Stimulated activated CD4-positive, alpha-beta T cell treated with anti-CD3 and anti-CD28 coated beads, Interleukin-2, amount 100 ng/mL, for 48 hours (primary cell): ENCODE measurements around the gene OR2AE1.
"Not testable (repeated sequence)": the region's sequence is repeated elsewhere in the genome, so short reads cannot be mapped to it uniquely, and the experiment has no call there.

ENCODE experiments used
- DNase-seq, 2 donors: peaks; one replicate each; pipeline ENCODE4 v3.0.0-alpha.2; 2020

OR2AE1 gene, protein sequence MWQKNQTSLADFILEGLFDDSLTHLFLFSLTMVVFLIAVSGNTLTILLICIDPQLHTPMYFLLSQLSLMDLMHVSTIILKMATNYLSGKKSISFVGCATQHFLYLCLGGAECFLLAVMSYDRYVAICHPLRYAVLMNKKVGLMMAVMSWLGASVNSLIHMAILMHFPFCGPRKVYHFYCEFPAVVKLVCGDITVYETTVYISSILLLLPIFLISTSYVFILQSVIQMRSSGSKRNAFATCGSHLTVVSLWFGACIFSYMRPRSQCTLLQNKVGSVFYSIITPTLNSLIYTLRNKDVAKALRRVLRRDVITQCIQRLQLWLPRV

DNA sequence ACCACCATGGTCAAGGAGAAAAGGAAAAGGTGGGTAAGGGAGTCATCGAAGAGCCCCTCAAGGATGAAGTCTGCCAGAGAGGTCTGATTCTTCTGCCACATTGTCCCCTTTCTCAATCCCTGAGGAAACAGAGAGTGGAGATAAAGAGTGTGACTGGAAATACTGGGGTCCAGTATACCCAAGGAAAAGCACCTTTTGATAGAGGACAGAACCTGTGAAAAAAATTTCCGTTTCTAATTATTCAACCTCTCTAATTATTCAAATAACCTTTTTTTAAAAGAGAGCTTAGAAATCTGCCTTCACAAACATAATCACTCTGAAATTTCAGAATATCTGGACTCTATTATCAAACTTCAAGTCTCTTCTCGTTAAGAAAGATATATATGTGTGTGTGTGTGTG, at the start of gene OR2AE1:
TSS of gene OR2AE1 (minus strand) at position 101 of the 400 bp plus-strand sequence. CDS start at position 101, 0 bp downstream.
- DNase-seq, result no peak

DNA sequence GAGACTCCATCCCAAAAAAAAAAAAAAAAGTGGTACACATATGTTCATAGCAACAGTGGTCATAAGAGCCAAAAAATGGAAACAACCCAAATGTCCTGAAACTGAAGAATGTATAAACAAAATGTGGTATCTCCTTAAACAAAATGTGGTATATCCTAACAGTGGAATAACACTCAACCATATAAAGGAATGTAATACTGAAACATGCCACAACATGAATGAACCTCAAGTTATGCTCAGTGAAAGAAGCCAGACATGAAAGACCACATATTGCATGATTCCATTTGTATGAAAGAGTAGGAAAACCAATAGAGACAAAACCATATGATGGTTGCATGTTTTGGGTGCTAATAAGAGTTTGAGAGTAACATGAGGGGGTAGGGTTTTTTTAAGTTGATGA, 49.5 kb upstream of the OR2AE1 start:
- DNase-seq, result no peak

DNA sequence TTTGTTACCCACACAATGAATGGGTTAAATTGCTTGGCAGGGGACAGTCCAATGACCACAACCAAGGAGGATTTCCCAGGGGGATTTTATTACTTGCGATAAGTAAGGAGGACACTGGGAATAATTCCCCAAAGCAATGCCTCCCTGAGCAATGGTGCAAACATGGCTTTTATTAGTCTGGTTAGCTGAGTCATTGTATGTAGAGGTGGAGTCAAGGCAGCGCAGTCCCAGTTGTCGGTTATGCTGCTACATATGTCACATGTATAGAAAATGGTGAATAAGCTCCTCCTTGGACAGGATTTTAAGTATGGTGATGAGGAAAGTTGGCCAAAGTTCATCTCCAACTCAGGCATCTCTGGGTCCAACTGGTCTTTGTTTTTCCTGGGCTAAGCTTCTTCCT, 46.4 kb upstream of the OR2AE1 start:
- no peak for DNase-seq

DNA sequence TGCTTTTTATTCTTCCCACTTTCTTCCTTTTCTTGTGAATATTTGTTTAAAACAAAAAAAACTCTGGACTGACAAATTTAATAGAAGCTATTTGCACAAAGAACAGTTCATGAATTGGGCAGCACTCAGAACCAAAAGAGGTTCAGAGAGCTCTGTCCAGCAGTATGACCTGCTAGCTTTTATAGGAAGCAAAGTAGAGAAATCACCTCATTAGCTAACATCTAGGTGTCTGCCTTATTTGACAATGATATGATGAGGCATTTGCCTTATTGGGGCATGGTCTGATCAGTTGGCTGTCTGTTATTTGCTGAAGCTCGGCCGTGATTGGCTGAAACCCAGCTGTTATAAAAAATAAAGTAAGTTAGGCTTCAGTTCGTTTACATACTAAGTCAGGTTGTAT, 43.3 kb upstream of the OR2AE1 start:
- DNase-seq, result no peak

DNA sequence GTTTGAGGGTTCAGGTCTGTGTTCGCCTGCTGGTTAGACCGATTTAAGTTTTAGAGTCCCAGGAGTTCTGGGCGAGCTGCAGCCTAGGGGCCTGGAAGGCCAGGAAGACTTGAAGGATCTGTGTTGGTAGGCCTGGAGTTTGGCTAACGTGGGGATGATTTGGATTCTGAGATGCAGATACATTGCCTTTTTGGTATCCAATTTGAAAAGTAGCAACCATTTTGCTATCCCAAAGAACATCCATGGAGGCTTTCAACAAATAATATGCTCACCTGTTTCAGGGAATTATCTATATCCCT, 42.9 kb upstream of the OR2AE1 start:
- no peak for DNase-seq

DNA sequence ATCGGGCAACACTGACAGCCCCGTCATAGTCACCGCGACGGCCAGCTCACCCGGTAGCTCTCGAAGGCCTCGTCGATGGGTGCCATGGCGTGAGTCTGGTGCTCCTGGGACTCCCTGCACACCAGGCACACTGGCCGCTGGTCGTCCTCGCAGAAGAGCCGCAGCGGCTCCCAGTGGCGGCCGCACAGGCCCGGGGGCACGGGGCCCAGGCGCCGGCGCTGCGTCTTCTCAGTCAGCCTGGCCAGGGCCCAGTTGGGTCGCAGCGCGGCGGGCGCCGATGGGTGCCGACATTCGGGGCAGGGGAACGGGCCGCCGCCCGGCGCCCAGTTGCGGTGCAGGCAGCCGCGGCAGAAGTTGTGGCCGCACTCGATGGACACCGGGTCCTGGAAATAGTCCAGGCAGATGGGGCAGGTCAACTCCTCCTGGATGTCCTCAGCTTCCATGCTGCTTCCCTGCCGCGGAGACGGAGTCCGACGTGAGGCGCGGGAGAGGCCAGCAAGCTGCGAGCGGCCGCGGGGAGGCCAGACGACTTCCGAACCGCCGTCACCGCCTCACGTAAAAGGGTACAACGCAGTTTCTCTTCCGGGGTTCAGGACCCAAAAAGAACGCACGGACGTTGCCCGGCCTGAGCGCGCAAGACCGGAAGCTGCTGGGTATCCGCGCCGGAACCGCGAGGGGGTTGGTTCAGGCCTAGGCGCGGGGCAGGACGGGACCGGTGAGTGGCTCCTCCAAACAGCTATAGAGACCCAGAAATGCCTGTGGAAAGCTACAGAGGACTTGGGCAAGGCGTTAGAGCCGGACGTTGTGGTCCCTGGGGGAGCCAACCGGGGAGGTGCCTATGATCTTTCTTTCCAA, 42.4 kb upstream of the OR2AE1 start, which contains the start of gene TRIM4:
TSS of gene TRIM4 (minus strand) at position 572 of the 855 bp plus-strand sequence. CDS start at position 443, 129 bp downstream.
- peak; percentile 85 to 87 for DNase-seq

DNA sequence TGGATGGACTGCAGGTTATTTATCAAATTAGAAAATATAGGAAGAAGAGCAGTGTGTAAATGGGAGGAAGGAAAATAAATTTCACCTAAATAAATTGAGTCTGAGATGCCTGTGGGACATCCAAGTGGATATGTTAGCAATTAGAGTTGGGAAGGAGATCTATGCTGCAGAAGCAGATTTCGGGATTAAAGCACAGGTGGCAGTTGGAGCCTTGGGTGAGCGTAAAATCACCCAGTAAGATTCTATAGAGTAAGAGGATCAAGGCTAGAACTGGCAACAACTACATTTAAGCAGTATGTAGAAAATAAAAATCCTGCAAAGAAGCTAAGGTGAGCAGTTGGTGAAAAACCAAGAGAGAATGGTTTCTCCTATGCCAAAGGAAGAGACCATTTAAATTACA, 34.1 kb upstream of the OR2AE1 start:
- no peak for DNase-seq

DNA sequence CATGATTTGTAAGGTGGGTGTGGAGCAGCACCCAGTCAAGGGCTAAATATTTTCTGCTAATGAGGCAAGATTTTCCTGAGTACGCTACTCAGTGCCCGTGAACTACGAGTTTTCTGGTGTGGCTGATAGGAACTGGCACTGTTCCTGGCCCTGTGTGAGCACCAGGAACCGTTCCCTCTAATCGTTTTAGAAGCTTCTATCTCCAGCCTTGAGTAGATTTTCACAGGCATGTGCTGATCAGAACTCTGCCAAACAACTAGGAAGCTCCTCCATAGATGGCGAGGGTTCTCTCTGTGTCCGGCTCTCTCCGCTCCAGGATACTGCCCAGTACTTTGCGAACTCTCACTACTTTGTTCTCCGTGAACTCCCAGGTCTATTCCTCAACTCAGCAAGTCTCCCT, 24.7 kb upstream of the OR2AE1 start:
- no peak for DNase-seq

DNA sequence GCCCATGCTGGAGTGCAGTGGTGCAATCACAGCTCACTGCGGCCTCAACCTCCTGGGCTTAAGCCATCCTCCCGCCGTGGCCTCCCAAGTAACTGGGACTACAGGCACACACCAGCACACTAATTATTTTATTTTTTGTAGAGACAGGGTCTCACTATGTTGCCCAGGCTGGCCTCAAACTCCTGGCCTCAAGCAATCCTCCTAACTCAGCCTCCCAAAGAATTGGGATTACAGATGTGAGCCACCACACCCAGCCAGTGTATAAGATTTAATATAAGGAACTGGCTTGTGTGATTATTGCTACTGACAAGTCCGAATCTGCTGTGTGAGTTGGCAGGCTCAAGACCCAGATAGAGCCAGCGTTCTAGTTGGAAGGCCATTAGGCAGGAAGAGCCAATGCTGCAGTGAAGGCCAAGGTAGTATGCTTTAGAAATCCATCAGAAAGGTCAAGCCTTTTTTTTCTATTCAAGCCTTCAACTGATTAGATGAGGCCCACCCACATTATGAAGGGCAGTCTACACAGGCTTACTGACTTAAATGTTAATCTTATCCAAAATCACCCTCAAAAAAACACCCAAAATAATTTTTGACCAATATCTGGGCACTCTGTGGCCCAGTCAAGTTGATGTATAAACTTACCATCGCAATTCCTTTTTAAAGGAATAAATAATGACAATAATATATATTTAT, 23.1 kb upstream of the OR2AE1 start:
- DNase-seq, result no peak

DNA sequence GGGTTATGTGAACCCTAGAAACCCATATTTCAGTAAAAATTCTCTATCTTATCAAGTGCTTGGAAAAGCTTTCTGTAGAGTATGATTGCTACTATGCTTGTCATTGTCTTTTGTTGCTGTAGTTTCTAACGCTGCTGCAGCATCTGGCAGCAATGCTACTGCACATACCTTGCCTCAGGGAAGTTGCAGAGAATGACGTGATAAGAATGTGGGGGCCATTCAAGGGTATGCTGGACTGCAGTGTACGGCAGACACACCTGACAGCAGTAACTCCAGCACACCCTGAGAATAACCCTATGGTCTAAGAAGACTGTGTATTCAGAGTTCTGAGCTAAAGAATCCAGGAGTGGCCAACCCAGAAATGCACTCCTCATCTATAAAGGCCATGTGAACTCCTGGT, 22.0 kb upstream of the OR2AE1 start:
- no peak for DNase-seq

DNA sequence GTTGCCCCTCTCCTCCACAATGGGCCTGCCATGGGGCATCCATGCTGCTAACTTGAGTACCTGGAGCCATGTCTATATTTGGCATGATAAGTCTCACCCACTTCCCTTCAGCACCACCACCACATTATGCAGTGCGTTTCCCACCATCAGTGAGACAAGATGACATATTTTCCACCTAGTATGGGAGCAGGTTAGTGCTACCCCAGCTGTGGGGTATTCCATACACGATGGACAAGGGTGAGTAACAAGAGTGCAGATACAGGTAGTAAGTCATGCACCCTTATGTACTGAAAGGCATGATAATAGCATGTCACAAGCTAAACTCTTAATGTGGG, 21.2 kb upstream of the OR2AE1 start:
- no peak for DNase-seq

DNA sequence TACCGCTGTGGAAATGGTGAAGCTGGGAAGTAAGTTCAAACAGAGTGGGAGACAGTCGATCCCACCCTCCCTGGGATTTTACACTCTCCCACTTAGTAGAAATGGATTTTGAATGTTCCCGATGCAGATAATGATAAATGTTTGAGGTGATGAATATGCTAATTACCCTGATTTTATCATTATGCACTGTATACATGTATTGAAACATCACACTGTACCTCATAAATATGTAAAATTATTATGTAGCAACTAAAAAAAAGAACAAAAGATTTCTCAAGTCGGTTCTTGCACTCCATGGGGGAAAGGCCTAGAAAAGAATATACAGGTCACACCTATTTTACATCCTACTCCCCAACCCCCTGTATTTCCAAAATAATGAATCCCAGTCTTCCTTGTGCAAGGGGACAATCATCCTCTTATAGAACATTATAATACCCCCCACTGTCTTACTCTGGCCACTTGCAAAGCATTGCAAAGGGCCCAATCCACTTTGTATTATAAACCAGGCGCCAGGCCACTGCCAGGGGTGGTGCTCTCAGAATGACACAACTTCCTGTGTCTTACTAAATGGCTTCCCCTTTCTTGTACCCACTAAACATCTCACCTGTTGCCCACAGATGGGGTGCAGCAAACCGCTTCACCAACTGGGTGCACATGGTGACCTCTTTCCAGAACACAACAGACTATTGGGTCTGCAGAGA, 20.6 kb upstream of the OR2AE1 start:
- DNase-seq, result no peak

DNA sequence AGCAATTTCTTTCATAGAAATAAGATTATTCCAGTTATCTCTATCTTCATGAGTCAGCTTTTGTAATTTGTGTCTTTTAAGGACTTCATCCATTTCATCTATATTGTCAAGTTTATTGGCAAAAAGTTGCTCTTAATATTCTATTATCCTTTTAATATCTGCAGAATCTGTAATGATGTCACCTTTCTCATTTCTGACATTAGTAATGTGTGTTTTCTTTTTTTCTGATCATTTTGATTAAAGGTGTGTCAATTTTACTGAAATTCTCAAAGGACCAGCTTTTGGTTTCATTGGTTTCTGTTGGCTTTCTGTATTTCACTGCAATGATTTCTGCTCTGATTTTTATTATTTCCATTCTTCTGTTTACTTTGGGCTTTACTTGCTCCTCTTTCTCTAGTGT, 17.9 kb upstream of the OR2AE1 start:
- DNase-seq, result no peak

DNA sequence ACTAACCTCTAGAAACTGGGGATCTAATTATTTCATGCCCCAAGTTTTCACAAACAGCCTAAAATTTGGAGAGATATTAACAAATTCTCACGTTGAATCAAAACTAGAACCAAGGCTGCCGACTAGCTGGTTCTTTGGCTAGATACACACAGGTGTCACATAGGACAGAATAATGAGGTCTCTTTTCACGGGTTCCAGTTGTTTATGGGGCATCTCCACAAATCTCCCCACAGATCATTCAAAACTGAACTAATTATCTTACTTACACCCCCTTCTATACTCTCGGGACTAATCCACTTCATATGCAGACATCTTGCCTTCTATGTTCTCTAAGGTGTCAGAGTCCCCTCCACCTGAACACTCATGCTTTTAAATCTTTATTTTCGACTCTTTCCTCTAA, 16.4 kb upstream of the OR2AE1 start:
- DNase-seq, result no peak

DNA sequence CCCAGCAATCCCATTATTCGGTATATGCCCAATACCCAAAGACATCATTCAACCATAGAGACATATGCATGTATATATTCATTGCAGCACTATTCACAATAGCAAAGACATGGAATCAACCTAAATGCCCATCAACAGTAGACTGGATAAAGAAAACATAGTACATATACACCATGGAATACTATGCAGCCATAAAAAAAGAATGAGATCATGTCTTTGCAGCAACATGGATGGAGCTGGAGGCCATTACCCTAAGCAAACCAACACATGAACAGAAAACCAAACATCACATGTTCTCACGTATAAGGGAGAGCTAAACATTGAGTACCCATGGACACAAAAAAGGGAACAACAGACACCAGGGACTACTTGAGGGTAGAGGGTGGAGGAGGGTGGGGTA, 13.5 kb upstream of the OR2AE1 start:
- not testable (repeated sequence) for DNase-seq

DNA sequence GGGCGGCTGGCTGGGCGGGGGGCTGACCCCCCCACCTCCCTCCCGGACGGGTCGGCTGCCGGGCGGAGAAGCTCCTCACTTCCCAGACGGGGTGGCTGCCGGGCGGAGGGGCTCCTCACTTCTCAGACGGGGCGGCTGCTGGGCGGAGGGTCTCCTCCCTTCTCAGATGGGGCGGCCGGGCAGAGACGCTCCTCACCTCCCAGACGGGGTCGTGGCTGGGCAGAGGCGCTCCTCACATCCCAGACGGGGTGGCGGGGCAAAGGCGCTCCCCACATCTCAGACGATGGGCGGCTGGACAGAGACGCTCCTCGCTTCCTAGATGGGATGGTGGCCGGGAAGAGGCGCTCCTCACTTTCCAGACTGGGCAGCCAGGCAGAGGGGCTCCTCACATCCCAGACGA, 11.5 kb upstream of the OR2AE1 start:
- not testable (repeated sequence) for DNase-seq

DNA sequence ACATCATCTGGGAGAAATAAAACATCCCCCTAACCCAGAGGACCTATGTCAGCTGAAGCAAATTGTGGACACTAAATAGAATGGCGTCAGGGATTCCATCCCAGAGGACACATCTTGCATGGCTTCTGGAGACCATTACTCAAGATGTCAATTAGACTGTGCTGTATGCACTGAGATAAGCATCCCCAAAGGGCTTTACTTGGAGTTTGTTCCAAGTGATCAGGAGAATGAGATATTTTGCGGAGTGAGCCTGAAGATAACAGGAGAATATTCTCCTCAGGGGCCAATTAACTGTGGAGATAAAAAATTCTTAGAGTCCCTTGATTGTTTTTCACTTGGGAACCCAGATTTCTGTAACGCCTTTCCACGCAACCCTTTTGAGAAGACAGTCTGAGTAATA, 4.5 kb upstream of the OR2AE1 start:
- no peak for DNase-seq

DNA sequence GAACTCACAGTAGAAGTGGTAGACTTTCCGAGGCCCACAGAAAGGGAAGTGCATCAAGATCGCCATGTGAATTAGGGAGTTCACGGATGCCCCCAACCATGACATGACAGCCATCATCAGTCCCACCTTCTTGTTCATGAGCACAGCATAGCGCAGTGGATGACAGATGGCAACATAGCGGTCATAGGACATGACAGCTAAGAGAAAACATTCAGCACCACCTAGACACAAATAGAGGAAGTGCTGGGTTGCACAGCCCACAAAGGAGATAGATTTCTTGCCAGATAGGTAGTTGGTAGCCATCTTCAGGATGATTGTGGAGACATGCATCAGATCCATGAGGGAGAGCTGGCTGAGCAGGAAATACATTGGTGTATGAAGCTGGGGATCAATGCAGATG, 342 bp downstream of the OR2AE1 start:
- DNase-seq, result no peak

DNA sequence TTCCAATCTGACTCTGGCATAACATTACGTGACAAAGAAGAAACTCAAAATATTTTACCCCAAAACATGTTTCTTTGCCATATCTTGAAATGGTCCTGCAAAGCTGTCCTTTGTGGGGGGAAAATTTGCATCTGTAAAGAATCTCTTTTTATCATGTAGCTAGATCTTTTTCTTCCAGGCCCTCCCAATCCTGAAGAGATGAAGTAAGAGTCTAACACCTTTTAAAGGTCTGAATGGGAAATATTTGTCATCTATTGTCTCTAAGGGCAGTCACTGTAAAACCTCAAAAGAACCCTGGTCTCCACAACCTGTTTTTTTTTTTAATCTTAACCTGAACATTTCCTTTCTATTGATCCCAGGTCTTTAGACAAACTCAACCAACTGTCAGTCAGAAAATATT, 8.6 kb downstream of the OR2AE1 start:
- no peak for DNase-seq

DNA sequence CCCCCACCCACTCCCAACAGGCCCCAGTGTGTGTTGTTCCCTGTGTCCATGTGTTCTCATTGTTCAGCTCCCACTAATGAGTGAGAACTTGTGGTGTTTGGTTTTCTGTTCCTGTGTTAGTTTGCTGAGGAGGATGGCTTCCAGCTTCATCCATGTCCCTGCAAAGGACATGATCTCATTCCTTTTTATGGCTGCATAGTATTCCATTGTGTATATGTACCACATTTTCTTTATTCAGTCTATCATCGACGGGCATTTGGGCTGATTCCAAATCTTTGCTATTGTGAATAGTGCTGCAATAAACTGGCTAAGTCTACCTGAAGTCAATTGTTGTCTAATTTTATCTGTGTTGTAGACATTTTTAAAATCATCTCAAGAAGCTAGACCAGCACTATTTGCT, 9.4 kb downstream of the OR2AE1 start:
- not testable (repeated sequence) for DNase-seq

DNA sequence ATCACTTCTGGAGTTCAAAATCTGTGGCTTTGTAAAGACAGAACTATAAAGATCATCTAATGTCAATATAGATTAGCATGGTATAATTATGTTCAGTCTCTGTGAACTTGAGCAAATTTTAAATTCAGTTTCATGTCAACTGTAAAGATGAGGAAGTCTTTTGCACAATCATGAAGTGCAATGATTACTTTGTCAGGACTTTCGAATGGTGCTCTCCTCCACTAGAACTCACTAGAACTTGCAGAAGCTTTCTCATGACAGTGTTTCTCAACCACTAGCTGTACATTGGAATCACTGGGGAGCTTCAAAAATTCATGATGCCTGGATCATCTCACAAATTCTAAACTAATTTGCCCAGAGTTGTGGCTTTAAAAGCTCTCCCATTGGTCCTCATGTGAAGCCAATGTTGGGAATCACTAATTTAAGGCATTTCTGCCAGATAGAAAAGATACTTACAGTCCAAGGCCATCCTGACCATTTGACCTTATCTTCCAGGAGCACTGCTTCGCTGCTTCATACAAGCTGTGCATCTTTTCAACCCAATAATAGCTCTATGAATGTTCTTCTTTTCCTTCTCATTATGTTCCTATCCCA, 12.9 kb downstream of the OR2AE1 start:
- no peak for DNase-seq

DNA sequence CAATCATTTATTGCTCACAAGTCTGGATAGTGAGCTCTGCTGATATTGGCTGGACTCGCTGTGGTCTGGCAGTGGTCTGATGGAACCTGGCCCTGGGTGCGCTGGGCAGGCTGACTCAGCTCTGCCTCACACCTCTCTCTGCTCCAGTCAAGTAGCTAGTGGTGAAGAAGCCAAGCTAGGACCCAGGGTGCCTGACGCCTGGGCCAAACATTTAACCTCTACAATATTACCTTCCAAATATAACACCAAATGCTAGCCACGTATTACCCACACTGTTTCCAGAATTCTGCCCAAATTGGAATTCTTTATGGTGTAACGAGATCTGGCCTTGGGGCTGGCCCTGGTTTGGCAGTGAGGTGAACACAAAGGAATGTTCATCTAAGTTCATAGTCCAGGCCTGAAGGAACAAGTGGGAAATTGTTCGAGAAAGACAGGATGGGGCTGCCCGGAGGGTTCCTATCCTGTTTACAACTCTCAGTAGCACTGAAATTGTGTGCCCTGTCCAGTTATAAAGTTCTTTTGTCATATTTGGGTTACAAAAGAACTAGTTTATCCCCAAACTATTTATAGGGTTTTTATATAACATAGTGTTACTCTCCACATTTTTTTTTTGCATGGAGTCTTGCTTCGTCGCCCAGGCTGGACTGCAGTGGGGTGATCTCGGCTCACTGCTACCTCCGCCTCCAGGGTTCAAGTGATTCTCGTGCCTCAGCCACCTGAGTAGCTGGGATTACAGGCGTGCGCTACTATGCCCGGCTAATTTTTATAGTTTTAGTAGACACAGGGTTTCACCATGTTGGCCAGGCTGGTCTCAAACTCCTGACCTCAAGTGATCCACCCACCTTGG, 16.3 kb downstream of the OR2AE1 start:
- no peak for DNase-seq
